GM19099 (cell line): ENCODE measurements around the gene SLC45A1.

Experiments used
- POLR2A ChIP-seq: IDR thresholded peaks from 3 replicates; pipeline ENCODE4 v1.6.1; 2011; ENCODE audit warnings: low read depth; ENCODE audit not compliant: insufficient read length; ENCODE audit errors: extremely low read depth

The SLC45A1 gene

GRCh38 chr1:8342325-8342724 is 24.4 kb downstream of the SLC45A1 start:
- no peak for TF ChIP-seq POLR2A

DNA sequence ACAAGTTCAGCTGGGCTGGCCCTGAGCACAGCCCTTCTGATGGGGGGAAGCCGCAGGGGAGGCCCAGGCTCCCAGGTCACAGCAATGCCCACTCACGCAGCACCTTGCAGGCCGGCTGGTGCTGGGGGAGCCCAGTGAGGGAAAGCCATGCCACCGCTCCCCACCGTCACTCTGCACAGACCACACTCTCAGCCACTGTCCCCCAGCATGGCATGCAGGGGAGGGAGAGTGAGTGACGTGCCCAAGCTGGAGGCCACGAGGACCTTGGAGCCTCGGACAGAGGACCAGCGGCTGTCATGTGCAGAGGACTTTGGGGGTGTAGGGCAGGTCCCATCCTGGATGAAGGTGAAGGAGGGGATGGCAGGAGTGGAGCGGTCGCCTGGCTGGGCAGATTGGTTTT is 25.1 kb downstream of the SLC45A1 start:
- no peak for TF ChIP-seq POLR2A

GRCh38 chr1:8343464-8344001 is 25.6 kb downstream of the SLC45A1 start:
- no peak for TF ChIP-seq POLR2A

DNA sequence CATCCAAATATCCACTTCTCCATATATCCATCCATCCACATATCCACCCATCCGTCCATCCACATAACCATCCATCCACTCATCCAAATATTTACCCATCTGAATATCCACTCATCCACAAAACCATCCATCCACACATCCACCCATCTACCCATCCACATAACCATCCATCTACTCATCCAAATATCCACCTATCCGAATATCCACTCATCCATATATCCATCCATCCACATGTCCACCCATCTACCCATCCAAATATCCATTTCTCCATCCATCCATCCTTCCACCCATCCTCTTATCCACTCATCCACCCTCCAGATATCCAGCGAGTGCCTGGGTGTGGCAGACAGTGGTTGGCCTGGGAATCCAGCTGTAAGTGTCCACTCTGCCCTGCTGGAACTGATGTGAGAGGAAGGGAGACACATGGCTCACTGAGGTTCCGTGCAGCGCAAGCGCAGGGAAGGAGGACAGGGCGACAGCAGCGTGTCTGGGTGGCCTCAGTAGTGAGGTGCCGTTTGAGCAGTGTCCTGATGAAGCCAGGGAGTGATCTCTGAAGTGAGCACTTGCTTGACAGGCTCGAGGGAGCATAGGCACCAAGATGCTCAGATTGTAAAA is 27.1 kb downstream of the SLC45A1 start:
- TF ChIP-seq POLR2A = no peak

GRCh38 chr1:8345621-8346415 is 27.9 kb downstream of the SLC45A1 start:
- TF ChIP-seq POLR2A = no peak

GRCh38 chr1:8347635-8348034 is 29.7 kb downstream of the SLC45A1 start:
- TF ChIP-seq POLR2A = no peak

GRCh38 chr1:8348047-8348776 is 30.3 kb downstream of the SLC45A1 start:
- TF ChIP-seq POLR2A = no peak

DNA sequence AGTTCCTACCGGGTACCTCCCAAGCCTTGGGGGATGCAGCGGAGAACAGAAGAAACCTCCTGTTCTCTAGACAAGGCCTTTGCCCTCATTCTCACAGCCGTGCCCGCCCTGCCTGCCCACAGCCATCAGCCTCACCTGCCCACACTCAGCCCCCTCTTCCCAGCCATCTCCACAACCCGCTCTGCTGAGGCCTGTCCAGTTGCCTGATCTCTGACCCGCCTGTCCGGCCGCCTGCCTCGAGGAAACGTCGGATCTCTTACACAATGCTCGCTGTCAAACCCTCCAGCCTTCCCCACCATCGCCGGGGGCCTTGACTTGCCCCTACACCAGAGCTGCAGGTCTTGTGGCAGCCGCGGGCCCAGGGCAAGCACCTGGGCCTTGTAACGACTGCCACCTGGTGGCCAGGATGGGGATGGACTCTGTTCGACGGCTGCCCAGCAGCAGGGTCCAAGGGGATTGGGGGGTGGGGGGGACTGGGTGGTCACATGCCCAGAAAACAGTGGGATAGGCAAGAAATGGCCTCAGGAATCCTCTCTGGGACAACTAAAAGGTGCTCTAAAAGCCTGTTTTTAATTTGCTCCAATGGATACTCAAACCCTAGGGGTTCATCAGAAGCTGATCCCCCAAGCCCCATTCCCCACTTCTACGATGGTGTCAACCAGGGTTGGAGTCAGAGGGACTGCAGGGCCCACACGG is 31.0 kb downstream of the SLC45A1 start:
- no peak for TF ChIP-seq POLR2A

DNA sequence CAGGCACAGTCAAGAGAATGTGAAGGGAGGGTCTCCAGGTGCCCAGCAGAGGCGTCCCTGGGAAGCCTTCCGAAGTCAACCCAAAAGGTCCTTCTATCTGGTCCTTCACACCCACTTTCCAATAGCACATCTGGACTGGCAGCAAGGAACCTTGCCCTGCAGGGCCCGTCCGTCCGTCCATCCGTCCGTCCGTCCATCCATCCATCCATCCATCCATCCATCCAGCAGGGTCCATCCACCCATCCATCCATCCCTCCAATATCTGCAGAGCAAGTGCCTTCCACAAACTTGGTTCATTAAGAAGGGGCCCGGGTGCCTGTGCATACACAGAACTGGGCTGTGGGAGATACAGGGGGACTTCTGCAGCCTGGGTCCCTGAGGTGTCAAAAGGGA is 31.6 kb downstream of the SLC45A1 start:
- no peak for TF ChIP-seq POLR2A

DNA sequence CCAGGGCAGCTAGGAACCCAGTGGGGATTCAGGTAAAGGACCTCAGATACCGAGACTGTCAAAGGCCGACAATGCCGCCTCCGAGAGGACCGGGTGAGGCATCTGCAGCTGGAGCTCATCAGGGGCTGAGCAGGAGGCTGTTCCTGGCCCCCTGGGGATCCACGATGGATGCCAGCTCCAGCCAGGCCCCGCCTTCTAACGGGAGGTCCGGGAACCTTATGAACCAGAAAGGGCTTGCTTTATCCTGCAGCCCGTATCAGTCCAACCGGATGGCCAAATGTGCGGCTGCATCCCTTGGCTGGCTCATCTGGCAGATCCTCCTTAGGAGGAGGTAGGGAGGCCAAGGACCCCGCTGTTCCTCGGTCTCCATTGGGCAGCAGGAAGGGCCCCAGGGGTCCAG is 32.0 kb downstream of the SLC45A1 start:
- no peak for TF ChIP-seq POLR2A

DNA sequence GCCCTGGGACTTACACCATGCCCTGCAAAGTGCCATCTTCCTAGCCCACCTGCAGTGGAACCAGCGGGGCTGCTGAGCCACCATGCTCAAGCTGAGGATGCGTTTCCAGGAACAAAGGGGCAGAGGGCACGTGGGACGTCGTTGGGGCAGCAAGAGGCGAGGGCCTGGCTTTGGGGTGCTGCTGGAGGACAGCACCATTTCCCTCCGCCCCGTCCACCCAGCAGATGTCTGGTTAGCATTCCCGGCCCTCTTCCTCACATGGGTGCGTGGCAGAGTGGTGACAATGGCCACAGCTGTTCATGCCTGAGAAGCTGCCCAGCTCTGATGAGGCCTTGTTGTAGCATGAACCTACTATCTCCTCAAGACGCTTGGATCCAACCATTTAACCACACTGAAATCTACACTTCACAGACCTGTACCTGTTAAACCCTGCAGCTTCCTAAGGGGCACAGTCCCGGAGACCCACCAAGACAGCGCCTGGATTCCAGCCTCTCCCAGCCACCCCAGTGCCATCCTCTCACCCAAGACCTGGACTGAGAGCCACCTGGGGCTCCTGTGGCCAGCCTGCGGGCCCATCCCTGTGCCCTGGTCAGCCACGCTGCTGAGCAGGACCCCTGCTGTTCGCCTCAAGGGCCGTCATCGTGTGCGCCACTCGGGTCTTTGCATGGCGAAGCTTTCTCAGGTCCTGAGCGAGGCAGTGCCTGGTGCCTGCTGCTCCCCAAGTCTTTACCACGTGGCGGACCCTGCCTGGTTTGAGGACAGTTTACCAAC is 33.2 kb downstream of the SLC45A1 start:
- peak; percentile 11 for TF ChIP-seq POLR2A

GRCh38 chr1:8351693-8352470 is 34.0 kb downstream of the SLC45A1 start:
- TF ChIP-seq POLR2A = no peak

DNA sequence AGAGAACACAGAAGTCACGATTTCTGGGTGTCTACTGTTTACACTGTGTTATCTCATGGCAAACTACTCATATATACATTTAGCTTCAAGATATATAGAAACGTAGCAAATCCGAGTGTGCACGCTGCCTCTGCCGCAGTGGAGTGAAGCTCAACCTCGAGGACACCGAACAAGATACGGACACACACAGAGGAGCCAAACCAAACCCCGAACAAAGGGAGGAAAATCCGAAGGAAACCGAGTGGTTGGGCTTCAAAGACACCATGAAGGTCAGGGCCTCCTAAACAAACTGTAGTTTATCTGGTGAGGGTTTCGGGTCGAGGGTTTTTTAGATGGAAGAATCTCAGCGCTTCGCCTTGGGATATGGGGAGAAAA is 34.5 kb downstream of the SLC45A1 start:
- TF ChIP-seq POLR2A = no peak
